GM21576 (cell line): Measurements from ENCODE around the gene ELN.

Experiments used
- ATAC-seq: cut with Tn5 transposase; IDR thresholded peaks from one replicate; pipeline ENCODE4 v1.9.1; 2021; ENCODE audit warnings: mild to moderate bottlenecking, moderate library complexity; ENCODE audit not compliant: unreplicated experiment

The ELN gene

DNA sequence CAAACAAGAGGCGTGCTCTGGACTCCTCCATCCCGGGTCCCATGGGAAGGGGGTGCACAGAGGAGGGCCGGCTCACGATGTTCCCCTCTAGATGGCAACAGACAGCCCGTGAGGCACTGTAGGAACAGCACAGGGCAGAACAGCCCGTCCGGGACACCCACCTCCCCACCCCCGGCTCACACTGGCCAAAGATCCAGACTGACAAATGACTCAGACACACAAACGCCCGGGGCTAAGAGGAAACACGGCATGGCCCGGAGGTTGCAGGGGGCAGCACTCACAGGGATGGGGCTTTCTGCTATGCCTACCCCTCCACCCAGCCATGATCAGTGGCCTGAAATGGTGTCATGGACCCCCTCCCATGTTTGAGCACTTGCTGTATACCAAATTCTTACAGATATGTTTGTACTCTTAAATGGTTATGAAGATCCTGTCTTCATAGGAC lies 4.9 kb upstream of the ELN start:
- no peak for ATAC-seq

DNA sequence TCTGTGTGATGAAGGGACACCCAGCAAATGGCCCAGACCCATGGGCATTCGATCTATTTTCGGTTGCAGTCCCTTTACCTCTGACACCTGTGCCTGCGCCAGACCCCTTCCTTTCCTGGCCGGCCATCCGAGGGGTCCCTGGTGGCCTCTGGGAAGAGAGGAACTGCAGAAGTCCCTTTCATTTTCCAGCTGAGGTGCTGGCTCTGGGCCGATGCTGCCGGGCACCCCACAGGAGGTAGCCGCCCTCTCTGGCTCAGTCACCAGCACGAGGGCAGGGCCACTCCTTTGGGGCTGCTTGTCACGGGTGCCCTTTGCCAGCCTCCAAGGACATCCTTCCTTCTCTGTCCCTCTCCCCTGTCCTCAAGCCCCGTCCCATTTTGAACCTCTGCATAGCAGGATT lies 4.2 kb upstream of the ELN start:
- no peak for ATAC-seq

DNA sequence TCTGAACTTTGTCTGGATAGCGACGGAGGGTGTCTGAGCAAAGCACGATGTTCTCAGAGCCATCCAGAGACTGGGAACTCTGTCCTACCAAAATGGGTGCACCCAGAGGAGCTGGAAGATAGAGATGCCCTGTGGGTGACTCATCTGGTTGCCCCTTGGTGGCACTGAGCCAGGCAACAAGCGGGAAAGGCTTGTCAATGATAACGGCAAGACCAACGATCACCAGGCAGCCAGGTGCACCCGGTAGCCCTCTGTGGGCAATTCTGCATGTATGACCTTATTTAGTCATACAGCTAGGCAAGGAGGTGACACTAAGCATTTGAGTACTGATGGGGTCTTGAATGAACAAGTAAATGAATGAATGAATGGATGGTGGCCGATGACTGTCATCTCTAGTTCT lies 2.8 kb upstream of the ELN start:
- ATAC-seq, result no peak

DNA sequence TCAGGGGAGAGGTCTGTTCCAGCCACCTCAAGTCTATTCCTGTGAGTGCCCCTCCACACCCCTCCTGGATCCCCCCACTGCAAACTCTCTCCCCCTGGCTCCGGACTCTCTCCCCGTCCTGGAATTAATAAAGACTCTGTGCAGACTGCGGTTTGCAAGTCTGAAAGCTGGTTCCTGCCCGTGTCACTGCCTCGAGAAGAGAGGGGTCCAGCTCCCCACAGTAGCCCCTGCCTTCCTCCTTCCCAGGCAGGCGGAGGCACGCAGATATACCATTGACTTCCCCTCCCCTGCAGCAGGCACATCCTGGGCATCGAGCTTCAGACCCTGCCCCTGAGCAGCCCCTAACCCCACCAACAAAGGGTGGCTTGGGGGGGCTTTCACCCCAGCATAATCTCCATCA lies 2.2 kb upstream of the ELN start:
- no peak for ATAC-seq

DNA sequence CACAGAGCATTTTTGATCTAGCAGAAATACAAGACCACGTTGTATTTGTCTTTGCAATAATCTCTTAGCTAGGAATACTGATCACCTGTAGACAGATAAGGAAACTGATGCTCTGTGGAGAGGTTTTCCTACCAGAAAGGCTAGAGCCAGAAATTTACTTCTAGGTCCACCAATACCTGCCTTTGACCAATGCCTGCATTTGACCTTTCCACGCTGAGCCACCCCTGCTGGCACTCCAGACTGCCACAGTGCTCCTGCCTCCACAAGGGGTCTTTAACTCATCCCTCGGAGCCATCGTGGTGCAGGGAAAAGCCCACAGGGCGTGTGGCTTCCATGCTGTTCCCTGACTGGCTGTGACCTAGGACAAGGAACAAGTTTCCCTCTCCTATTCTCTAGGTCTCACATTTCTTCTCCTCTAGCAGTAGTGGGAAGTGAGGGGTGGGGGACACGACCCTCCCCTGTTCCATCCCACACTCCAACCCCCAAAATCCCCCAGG lies 1.5 kb upstream of the ELN start:
- ATAC-seq, result no peak

DNA sequence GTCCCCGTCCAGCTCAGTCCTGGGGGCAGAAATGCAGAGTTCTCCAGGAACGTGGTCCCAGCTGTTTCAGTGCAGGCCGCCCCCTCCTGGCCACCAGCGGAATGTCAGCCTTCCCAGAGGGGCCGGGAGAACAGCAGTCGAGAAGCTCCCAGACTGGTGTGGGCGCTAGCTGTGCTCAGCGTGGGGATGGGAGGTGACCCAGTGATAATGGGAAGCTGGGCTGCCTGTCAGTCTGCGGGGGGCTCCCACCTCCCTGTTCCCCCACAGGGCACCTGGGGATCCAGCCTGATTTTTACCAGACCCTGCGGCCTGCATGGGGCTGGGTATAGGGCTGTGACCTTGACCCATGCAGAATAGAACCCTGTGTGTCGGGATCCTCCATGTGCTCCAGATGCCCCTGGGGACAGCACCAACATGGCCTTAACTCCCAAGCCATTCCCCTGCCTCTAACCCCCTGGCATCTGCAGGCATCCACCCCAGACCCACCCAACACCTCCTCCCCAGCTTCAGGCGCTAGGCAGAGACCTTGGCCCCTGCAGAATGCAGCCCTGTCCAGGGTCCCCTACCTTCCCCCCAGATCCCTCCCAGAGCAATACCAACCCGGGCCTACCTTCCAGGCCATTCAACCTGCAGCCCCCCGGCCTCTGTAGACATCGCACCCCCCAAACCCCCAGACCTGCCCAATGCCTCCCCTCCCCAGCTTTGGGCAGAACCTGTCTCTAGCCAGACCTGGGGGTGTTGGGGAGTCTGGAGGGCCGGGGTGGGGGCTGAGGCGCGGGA lies 880 bp upstream of the ELN start:
- no peak for ATAC-seq

DNA sequence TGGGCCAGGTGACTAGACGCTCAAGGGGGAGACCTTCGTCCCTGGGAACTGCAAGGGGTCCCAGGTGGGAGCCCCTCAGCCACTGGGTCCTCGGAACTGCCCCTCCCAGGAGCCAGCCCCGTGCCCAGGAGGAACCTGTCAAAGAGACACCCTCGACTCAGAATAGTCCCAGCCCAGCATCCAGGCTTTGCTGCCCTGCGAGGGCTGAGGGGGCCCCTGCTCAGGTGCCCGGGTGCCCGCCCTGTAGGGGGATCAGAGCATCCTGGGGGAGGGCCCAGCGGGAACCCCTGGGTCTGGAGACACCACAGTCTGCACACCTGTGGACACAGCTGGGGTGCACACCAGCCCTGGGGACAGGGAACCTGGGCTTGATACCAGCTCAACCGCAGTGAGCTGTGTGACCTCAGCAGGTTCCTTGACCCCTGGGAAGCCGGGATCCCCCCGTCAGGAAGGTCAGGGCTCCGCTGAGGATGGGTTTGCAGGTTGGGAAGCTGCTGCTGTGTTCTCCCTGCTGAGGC lies 407 bp downstream of the ELN start:
- ATAC-seq, result no peak

DNA sequence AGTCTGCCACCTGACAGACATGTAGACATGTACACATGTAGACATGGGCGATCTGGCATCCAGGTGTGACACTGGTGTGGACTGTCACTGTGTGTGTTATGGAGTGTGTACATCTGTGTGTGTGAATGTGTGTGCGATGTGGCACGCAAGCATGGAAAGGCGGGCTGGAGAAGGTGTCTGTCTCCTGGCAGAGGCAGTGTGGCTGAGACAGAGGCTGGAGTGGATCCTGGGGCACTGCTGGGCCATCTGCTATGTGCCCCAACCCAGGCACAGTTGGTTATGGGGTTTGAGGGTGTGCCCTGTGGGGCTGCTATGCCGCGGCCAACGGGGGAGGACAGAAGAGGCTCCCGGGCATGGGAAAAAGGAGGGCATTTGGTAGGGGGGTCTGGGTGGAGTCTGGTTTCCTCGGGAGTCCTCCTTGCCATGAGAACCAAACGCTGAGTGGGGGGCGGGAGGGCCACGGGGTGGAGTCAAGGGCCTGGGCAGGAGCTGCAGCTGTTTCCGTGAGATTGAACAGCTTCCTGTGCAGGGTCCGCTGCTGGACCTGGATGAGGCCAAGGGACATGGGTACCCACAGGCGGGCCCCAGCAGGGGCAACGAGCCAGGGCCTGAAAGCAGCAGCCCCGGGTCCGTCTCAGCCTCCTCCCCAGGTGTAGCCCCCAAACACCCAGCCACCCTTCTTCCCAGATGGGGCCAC lies 1.3 kb downstream of the ELN start:
- no peak for ATAC-seq

DNA sequence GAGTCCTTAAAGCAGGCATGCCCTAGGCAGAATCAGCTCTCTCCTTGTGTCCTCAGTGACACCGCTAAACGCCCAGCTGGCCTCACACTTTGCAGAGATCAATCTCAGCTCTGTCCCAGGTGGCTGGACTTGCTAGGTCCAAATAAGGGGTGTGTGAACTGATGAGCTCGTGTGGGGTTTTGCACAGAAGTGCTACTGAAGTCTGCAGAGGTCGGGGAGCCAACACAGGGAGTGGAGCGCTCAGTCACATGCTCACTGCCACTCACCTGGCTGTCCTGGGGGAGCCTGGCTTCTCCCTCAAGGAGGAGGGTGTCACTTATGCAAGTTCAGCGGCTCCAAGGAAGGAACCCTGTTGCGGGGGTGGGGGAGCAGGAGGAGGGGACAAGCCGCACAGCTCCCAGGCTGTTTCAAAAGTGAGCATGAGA lies 2.0 kb downstream of the ELN start:
- ATAC-seq, result no peak

DNA sequence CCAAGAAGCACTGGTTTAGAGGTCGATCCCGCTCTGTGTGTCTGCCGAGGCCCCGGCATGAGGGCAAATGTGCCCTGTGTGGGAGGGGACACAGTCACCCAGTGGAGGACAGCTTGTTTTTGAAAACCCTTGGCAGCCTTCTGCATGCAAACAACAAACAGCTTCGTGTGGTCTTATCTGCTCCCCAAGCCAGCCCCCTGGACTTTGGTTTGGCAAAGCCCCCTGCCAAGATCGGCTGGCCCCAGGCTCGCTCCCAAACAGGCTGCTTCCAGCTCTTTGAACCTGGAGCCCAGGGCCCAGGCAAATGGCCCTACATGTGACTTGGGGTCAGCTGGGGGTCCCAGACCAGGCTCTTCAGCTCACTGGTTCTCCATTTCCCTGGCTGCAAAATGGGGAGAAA lies 2.9 kb downstream of the ELN start:
- no peak for ATAC-seq

DNA sequence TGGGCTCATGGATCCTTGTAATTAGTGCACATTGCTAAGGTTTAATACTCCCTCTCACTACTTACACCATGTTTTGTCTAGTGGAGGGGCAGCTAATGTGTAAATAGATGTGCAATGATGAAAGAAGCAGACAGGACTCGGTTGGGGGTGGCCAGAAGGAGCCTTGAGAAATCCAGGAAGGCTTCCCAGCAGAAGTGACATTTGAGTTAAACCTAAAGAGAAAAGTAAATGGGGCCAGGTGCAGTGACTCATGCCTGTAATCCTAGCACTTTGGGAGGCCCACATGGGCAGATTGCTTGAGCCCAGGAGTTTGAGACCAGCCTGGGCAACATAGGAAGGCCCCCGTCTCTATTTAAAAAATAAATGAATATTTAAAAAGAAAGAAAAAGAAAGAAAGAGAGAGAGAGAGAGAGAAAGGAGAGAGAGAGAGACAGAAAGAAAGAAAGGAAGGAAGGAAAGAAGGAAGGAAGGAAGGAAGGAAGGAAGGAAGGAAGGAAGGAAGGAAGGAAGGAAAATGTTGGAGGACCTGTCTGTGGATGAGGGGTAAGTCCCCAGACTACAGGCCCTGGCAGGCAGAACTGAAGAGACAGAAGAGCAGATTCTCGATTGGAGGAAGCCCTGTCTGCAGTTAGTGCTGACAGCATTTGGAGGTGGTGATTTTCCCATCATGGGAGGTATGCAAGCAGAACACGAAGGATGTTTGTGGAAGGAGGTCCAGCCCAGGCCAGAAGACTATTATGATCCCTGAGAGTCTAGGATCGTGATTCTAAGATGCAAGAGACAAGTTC lies 3.6 kb downstream of the ELN start:
- ATAC-seq, result no peak

DNA sequence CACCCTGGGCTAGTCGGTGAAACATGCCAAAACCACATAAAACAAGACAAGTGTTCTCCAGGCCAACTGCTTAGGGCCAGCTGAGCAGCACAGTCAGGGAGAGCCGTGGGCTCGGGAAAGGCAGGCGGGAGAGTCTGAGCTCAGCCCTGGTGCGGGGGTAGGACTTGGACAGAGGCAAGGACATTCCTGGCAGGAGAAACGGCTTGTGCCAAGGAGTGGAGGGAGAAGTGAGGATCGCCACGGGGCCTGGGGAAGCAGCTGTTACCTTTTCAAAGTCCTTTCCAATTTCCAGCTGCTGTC lies 4.2 kb downstream of the ELN start:
- ATAC-seq, result no peak

DNA sequence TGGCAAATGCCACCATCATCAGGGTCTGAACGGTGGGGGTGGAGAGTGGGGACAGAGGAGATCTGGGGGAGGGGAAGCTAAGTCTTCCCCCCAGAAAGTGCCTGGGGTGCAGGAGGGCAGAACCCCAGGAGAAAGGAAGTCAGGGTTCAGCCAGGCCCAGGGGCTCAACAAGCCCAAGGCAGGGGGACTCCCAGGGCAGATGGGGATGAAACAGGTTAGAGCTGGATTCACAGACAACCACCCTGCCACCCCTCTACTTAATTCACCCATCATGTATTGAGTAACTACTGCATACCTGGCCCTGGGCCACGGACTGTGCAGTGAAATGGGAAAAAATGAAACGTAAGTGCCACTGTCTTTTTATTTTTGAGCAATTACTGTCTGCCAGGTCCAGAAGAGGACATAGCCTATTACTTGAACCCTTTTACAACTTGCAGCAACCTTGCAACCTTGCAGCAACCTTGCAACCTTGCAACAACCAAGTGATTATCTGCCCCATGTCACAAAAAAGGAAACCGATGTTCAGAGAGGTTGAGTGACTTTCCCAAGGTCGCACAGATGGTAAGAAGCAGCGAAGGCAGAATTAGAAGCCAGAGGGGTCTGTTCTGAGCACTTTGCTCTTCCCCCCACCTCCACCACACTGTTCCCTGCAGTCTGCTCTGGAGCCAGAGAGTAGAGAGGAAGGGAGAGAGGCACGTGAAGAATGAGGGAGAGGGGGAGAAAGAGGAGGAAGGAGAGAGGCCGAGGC lies 4.8 kb downstream of the ELN start:
- no peak for ATAC-seq

DNA sequence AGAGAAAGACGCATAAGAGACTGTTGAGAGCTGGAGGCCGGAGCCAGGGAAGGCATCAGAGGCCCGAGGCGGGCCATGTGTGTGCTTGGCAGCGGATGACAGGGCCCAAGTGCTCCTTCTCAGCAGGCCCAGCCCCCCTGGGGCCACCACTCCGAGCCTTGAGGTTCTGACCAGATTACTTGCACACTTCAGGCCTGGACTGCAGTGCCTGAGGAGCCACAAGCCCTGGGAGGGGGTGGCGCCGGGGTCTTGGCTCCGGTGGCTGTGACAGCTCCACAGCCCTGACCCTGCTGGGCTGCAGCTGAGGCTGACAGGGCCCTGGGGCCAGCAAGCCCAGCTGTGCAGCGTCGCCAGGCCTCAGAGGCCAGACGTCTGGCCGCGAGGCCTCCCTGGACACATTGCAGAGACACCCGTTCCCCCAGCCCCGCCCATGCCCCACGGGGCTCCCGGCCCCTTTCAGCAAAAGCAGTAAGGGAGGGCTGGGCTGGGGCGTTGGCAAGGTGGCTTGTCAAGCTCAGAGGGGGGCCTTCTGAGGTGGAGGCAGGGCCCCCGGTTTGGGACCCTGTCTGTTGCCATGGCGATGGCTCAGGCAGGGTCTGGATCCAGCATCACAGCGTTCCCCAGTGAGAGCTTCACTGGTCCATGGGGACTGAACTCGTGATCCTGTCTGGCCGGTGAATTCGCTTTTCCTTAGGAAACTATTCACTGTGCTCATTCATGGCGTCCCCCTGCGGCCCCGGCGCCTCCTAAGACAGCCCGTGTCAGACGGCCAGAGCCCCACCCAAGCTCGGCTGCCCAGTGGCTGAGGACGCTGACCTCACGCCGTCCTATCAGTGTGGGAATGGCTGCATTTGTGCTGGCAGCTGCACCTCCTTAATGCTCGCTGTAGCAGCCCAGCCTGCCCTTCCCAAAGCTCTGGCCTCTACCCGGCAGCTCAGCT lies 5.7 kb downstream of the ELN start:
- ATAC-seq, result no peak

DNA sequence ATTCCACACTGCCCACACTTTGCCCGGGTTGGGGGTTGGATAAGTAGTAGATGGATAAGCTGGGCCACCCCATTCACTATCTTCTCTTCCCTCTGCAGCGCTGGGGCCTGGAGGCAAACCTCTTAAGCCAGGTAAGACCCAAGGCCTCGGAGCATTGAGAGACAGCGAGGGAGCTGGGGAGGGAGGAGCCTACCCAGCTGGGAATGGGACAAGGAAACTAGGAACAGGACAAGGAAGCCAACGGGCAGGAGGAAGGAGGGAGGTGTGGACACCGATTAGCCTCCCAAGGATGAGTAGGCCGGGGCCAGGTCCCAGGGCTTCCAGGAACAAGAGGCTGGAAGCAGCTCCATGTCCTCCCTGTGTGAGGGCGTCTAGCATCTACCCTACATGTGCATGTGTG lies 9.6 kb downstream of the ELN start:
- no peak for ATAC-seq

DNA sequence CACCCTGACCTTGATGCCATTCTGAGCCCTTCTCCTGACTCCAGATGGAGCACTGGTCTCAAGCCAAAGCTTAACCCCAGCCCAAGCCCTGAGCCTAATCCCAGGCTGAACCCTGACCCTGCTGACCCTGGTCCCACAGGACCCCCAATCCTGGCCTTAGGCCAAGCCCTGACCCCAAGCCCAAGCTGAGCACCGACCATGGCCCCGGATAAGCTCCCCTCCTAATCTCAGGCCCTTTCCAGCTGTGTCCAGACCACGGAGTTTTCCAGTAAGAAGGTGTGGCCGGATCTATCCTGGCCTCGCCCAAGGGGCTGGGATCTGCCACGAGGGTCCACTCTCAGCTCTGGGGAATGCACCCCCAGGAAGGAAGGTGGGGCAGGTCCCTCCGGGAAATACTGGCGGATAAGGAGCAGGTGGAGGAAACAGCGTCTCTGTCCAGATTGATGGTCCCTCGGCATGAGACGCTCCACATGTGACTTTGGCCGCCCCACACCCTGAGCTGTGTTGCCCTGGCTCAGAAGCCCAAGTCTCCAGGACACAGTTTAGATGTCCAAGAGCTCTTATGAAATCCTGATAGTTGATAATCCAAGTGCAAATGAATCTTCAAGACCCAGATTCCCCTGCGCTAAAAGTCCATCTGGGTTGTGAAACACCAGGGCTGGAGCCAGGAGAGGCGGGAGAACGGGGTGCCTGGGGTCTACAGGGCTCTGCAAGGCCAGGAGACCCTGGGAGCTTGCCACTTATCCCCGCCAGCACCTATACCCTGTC lies 10.4 kb downstream of the ELN start:
- ATAC-seq, result no peak

DNA sequence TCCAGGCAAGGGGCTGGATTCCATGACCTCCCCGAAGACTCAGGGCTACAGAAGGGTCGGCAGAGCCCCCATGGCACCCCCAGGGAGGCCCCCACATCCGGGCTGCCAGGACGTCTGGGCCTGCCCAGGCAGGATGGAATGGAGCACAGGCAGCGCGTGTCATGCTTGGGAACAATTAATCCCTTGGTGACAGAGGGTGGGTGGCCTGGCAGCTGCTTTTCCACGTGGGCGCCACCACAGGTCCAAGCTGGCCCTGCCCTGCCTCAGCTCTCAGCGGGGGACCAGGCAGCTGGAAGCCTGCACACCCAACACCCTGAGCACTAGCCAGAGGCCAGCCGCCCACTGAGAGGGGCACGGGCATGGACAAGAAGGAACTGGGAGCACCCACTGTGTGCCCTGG lies 11.4 kb downstream of the ELN start:
- ATAC-seq, result no peak

DNA sequence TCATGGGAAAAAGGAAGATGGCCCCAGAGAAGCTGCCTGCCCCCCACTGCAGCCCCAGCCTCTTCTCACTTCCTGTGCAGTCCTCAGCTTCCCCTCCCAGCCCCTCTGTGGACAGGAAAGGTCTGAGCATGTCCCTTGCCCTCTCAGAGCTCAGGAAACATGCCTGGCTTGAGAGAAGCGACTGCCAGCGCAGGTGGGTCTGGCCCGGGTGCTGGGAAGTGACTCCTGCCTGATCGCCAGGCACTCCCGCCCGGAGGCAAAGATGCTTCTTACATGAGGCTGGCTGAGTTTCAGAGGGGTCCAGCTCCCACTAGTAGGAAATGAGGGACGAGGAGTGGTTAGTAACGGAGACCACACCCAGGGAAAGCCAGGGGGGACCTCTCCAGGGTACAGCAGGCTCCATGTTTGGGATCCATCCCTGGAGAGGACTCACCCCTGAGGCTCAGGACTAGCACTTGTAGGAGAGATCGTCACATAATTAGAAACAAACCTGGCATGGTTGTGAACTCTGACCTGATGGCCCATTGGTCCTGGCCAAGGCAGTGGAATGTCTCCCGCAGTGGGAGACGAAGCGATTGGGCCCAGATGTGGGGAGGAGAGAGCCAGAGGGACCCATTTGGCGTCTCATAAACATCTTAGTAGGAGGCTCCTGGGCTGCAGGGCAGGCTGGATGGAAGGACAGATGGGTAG lies 12.3 kb downstream of the ELN start:
- no peak for ATAC-seq
